ENCODE data around the gene SEMA3B.
A peak's percentile ranks its signal among the peaks of the same experiment; 100 is the strongest.
"Not testable (repeated sequence)": the region's sequence is repeated elsewhere in the genome, so short reads cannot be mapped to it uniquely, and the experiment has no call there.

SEMA3B gene

GRCh38 chr3:50261505-50261904 lies 7.4 kb upstream of the SEMA3B start:
- H3K9me3 ChIP-seq (ENCODE audit: low read length): no peaks in the 10 kb centered on the region
- H3K27ac ChIP-seq (ENCODE audit: low read depth, low read length): peak overlapping the region; percentile 77
- no peak overlapping the region for H3K9ac ChIP-seq (ENCODE audit: low read length)
- peaks cover 43% of the 10 kb centered on the region for H3K4me1 ChIP-seq (ENCODE audit: insufficient read depth, low read length)
- peak overlapping the region in 1 of 2 donors; percentile 61 for H3K4me3 ChIP-seq (ENCODE audit: low read depth in 1 of 2, low read length in 2 of 2)
- peaks cover 20% of the 10 kb centered on the region for H3K36me3 ChIP-seq (ENCODE audit: insufficient read depth, low read length)
- H3K27me3 ChIP-seq (ENCODE audit: control insufficient read depth in 1 of 2, insufficient read depth in 2 of 2, low read length in 2 of 2): no peaks in the 10 kb centered on the region

- H3K27me3 ChIP-seq (ENCODE audit: control insufficient read depth in 1 of 2, insufficient read depth in 2 of 2, low read length in 2 of 2); H3K9me3 ChIP-seq (ENCODE audit: low read length); H3K4me3 ChIP-seq (ENCODE audit: low read depth in 1 of 2, low read length in 2 of 2); H3K27ac ChIP-seq (ENCODE audit: low read depth, low read length); H3K9ac ChIP-seq (ENCODE audit: low read length): not testable (repeated sequence)
- Histone ChIP-seq H3K4me1 (ENCODE audit: insufficient read depth, low read length) (peaks cover 46% of the 10 kb centered on the region), H3K36me3 (ENCODE audit: insufficient read depth, low read length) (peaks cover 13% of the 10 kb centered on the region)
Observed at GRCh38 chr3:50262200-50262599, 6.7 kb upstream of the SEMA3B start.

GRCh38 chr3:50262778-50263177 lies 6.2 kb upstream of the SEMA3B start:
- Histone ChIP-seq H3K9me3 (ENCODE audit: low read length) (no peaks in the 10 kb centered on the region), H3K4me1 (ENCODE audit: insufficient read depth, low read length) (peaks cover 49% of the 10 kb centered on the region), H3K36me3 (ENCODE audit: insufficient read depth, low read length) (peaks cover 8% of the 10 kb centered on the region), H3K27me3 (ENCODE audit: control insufficient read depth in 1 of 2, insufficient read depth in 2 of 2, low read length in 2 of 2) (no peaks in the 10 kb centered on the region), H3K4me3 (ENCODE audit: low read depth in 1 of 2, low read length in 2 of 2) (no peak overlapping the region), H3K9ac (ENCODE audit: low read length) (no peak overlapping the region), H3K27ac (ENCODE audit: low read depth, low read length) (no peak overlapping the region)

GRCh38 chr3:50263478-50264382 lies 5.2 kb upstream of the SEMA3B start:
- no peaks in the 10 kb centered on the region for H3K36me3 ChIP-seq (ENCODE audit: insufficient read depth, low read length)
- peak overlapping the region; percentile 9 for H3K9ac ChIP-seq (ENCODE audit: low read length)
- peaks cover 58% of the 10 kb centered on the region for H3K4me1 ChIP-seq (ENCODE audit: insufficient read depth, low read length)
- H3K4me3 ChIP-seq (ENCODE audit: low read depth in 1 of 2, low read length in 2 of 2): no peak overlapping the region
- no peaks in the 10 kb centered on the region for H3K27me3 ChIP-seq (ENCODE audit: control insufficient read depth in 1 of 2, insufficient read depth in 2 of 2, low read length in 2 of 2)
- H3K9me3 ChIP-seq (ENCODE audit: low read length): no peaks in the 10 kb centered on the region
- peak overlapping the region; percentile 77 for H3K27ac ChIP-seq (ENCODE audit: low read depth, low read length)

GRCh38 chr3:50264383-50264963 lies 4.5 kb upstream of the SEMA3B start:
- no peaks in the 10 kb centered on the region for H3K27me3 ChIP-seq (ENCODE audit: control insufficient read depth in 1 of 2, insufficient read depth in 2 of 2, low read length in 2 of 2)
- no peaks in the 10 kb centered on the region for H3K36me3 ChIP-seq (ENCODE audit: insufficient read depth, low read length)
- H3K4me1 ChIP-seq (ENCODE audit: insufficient read depth, low read length): peaks cover 64% of the 10 kb centered on the region
- no peaks in the 10 kb centered on the region for H3K9me3 ChIP-seq (ENCODE audit: low read length)
- H3K9ac ChIP-seq (ENCODE audit: low read length): peak overlapping the region; percentile 9
- peak overlapping the region; percentile 82 for H3K27ac ChIP-seq (ENCODE audit: low read depth, low read length)
- no peak overlapping the region for H3K4me3 ChIP-seq (ENCODE audit: low read depth in 1 of 2, low read length in 2 of 2)

- H3K27me3 ChIP-seq (ENCODE audit: control insufficient read depth in 1 of 2, insufficient read depth in 2 of 2, low read length in 2 of 2): no peaks in the 10 kb centered on the region
- peak overlapping the region; percentile 82 for H3K27ac ChIP-seq (ENCODE audit: low read depth, low read length)
- no peak overlapping the region for H3K4me3 ChIP-seq (ENCODE audit: low read depth in 1 of 2, low read length in 2 of 2)
- H3K4me1 ChIP-seq (ENCODE audit: insufficient read depth, low read length): peaks cover 66% of the 10 kb centered on the region
- peak overlapping the region; percentile 40 for H3K9ac ChIP-seq (ENCODE audit: low read length)
- H3K9me3 ChIP-seq (ENCODE audit: low read length): no peaks in the 10 kb centered on the region
- no peaks in the 10 kb centered on the region for H3K36me3 ChIP-seq (ENCODE audit: insufficient read depth, low read length)
Observed at GRCh38 chr3:50264964-50265485, 3.9 kb upstream of the SEMA3B start.

GRCh38 chr3:50265571-50265970 lies 3.4 kb upstream of the SEMA3B start:
- peak overlapping the region; percentile 40 for H3K9ac ChIP-seq (ENCODE audit: low read length)
- peaks cover 70% of the 10 kb centered on the region for H3K4me1 ChIP-seq (ENCODE audit: insufficient read depth, low read length)
- H3K27me3 ChIP-seq (ENCODE audit: control insufficient read depth in 1 of 2, insufficient read depth in 2 of 2, low read length in 2 of 2): no peaks in the 10 kb centered on the region
- H3K27ac ChIP-seq (ENCODE audit: low read depth, low read length): peak overlapping the region; percentile 82
- H3K4me3 ChIP-seq (ENCODE audit: low read depth in 1 of 2, low read length in 2 of 2): no peak overlapping the region
- H3K36me3 ChIP-seq (ENCODE audit: insufficient read depth, low read length): no peaks in the 10 kb centered on the region
- no peaks in the 10 kb centered on the region for H3K9me3 ChIP-seq (ENCODE audit: low read length)

- peak overlapping the region in 1 of 2 donors; percentile 79 for H3K4me3 ChIP-seq (ENCODE audit: low read depth in 1 of 2, low read length in 2 of 2)
Observed at GRCh38 chr3:50266017-50266416, 2.9 kb upstream of the SEMA3B start.

GRCh38 chr3:50266836-50267235 lies 2.1 kb upstream of the SEMA3B start:
- Histone ChIP-seq H3K36me3 (ENCODE audit: insufficient read depth, low read length) (peaks cover 7% of the 10 kb centered on the region), H3K4me1 (ENCODE audit: insufficient read depth, low read length) (peaks cover 58% of the 10 kb centered on the region), H3K9ac (ENCODE audit: low read length) (peak overlapping the region; percentile 91), H3K27me3 (ENCODE audit: control insufficient read depth in 1 of 2, insufficient read depth in 2 of 2, low read length in 2 of 2) (no peaks in the 10 kb centered on the region), H3K4me3 (ENCODE audit: low read depth in 1 of 2, low read length in 2 of 2) (peak overlapping the region; percentile 37 to 79), H3K27ac (ENCODE audit: low read depth, low read length) (peak overlapping the region; percentile 82), H3K9me3 (ENCODE audit: low read length) (no peaks in the 10 kb centered on the region)

More at GRCh38 chr3:50266017-50266416, 2.9 kb upstream of the SEMA3B start:
- no peaks in the 10 kb centered on the region for H3K9me3 ChIP-seq (ENCODE audit: low read length)
- H3K27me3 ChIP-seq (ENCODE audit: control insufficient read depth in 1 of 2, insufficient read depth in 2 of 2, low read length in 2 of 2): no peaks in the 10 kb centered on the region
- H3K27ac ChIP-seq (ENCODE audit: low read depth, low read length): peak overlapping the region; percentile 82
- peaks cover 2% of the 10 kb centered on the region for H3K36me3 ChIP-seq (ENCODE audit: insufficient read depth, low read length)
- no peak overlapping the region for H3K9ac ChIP-seq (ENCODE audit: low read length)
- peaks cover 65% of the 10 kb centered on the region for H3K4me1 ChIP-seq (ENCODE audit: insufficient read depth, low read length)

- H3K9ac ChIP-seq (ENCODE audit: low read length): peak overlapping the region; percentile 91
Observed at GRCh38 chr3:50267280-50267913, 1.6 kb upstream of the SEMA3B start.

GRCh38 chr3:50268276-50268675 lies 671 bp upstream of the SEMA3B start:
- Histone ChIP-seq H3K9ac (ENCODE audit: low read length) (peak overlapping the region; percentile 91), H3K27me3 (ENCODE audit: control insufficient read depth in 1 of 2, insufficient read depth in 2 of 2, low read length in 2 of 2) (no peaks in the 10 kb centered on the region), H3K36me3 (ENCODE audit: insufficient read depth, low read length) (peaks cover 7% of the 10 kb centered on the region), H3K4me1 (ENCODE audit: insufficient read depth, low read length) (peaks cover 61% of the 10 kb centered on the region), H3K27ac (ENCODE audit: low read depth, low read length) (peak overlapping the region; percentile 82), H3K9me3 (ENCODE audit: low read length) (no peaks in the 10 kb centered on the region), H3K4me3 (ENCODE audit: low read depth in 1 of 2, low read length in 2 of 2) (peak overlapping the region; percentile 37 to 79)

More at GRCh38 chr3:50267280-50267913, 1.6 kb upstream of the SEMA3B start:
- H3K27ac ChIP-seq (ENCODE audit: low read depth, low read length): peak overlapping the region; percentile 82
- H3K4me3 ChIP-seq (ENCODE audit: low read depth in 1 of 2, low read length in 2 of 2): peak overlapping the region; percentile 37 to 79
- no peaks in the 10 kb centered on the region for H3K9me3 ChIP-seq (ENCODE audit: low read length)
- H3K36me3 ChIP-seq (ENCODE audit: insufficient read depth, low read length): peaks cover 7% of the 10 kb centered on the region
- H3K4me1 ChIP-seq (ENCODE audit: insufficient read depth, low read length): peaks cover 58% of the 10 kb centered on the region
- H3K27me3 ChIP-seq (ENCODE audit: control insufficient read depth in 1 of 2, insufficient read depth in 2 of 2, low read length in 2 of 2): no peaks in the 10 kb centered on the region

Measured in muscle layer of colon (tissue), 2 donors.